GM23338 (cell line): Measurements from ENCODE around the gene SELENOS.

Experiments used
- CREB1 ChIP-seq: fragments of 250-450 bp; sonication (Bioruptor Pico); IDR thresholded peaks from 2 replicates; pipeline ENCODE4 v1.5.0; 2020; ENCODE audit warnings: low read depth, mild to moderate bottlenecking, moderate library complexity
- EZH2phosphoT487 ChIP-seq: fragments of 200-600 bp; sonication (generic); IDR thresholded peaks from one replicate; pipeline ENCODE4 v1.8.1; 2018; ENCODE audit warnings: antibody characterized with exemption; ENCODE audit not compliant: unreplicated experiment
- JUNB ChIP-seq: IDR thresholded peaks from one replicate; pipeline ENCODE4 v1.6.1; 2016; ENCODE audit warnings: antibody characterized with exemption; ENCODE audit not compliant: unreplicated experiment
- POLR2AphosphoS5 ChIP-seq: IDR thresholded peaks from 2 replicates; pipeline ENCODE4 v1.6.1; 2016; ENCODE audit warnings: antibody characterized with exemption, low read depth
- TF ChIP-seq, protein P1 (sequence below), 2 experiments: fragments of 200-600 bp in 1 of 2; sonication (generic) in 1 of 2; conservative IDR thresholded peaks; 2 replicates each; pipeline versions ENCODE4 v1.5.1 to v1.6.1; 2016 to 2017; ENCODE audit warnings: antibody characterized with exemption in 2 of 2, low read depth in 2 of 2, mild to moderate bottlenecking in 2 of 2, moderate library complexity in 1 of 2
- TF ChIP-seq, protein P2 (sequence below): IDR thresholded peaks from one replicate; pipeline ENCODE4 v1.6.1; 2018; ENCODE audit warnings: antibody characterized with exemption; ENCODE audit not compliant: unreplicated experiment
- TF ChIP-seq, protein P3 (sequence below): fragments of 250-450 bp; sonication (Bioruptor Pico); IDR thresholded peaks from 2 replicates; pipeline ENCODE4 v1.5.0; 2020; ENCODE audit warnings: mild to moderate bottlenecking, moderate library complexity

DNA sequence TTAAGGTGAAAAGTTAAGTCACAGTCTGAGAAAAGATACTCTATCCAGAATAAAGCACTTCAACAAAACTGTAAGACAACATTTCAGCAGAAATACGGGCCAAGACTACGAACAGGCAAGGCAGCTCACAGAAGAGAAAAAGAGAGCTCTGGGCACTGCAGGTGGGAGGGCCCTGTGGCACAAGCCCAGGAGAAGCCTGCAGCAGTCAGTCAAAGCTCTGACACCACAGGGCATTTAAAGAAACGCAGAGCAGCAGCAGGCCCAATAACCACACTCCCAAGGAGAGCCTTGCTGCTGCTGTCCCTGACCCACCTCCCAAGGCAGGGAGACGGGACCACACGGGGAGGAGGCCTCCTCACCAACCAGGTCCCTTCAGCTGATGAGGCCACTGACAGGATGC lies 44.6 kb downstream of the SELENOS start:
- TF ChIP-seq, protein P1, sequence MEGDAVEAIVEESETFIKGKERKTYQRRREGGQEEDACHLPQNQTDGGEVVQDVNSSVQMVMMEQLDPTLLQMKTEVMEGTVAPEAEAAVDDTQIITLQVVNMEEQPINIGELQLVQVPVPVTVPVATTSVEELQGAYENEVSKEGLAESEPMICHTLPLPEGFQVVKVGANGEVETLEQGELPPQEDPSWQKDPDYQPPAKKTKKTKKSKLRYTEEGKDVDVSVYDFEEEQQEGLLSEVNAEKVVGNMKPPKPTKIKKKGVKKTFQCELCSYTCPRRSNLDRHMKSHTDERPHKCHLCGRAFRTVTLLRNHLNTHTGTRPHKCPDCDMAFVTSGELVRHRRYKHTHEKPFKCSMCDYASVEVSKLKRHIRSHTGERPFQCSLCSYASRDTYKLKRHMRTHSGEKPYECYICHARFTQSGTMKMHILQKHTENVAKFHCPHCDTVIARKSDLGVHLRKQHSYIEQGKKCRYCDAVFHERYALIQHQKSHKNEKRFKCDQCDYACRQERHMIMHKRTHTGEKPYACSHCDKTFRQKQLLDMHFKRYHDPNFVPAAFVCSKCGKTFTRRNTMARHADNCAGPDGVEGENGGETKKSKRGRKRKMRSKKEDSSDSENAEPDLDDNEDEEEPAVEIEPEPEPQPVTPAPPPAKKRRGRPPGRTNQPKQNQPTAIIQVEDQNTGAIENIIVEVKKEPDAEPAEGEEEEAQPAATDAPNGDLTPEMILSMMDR (conservative IDR thresholded peaks at IDR 0.05; ENCODE audit: low read depth in 2 of 2): no peak
- no peak for TF ChIP-seq CREB1
- TF ChIP-seq, protein P2, sequence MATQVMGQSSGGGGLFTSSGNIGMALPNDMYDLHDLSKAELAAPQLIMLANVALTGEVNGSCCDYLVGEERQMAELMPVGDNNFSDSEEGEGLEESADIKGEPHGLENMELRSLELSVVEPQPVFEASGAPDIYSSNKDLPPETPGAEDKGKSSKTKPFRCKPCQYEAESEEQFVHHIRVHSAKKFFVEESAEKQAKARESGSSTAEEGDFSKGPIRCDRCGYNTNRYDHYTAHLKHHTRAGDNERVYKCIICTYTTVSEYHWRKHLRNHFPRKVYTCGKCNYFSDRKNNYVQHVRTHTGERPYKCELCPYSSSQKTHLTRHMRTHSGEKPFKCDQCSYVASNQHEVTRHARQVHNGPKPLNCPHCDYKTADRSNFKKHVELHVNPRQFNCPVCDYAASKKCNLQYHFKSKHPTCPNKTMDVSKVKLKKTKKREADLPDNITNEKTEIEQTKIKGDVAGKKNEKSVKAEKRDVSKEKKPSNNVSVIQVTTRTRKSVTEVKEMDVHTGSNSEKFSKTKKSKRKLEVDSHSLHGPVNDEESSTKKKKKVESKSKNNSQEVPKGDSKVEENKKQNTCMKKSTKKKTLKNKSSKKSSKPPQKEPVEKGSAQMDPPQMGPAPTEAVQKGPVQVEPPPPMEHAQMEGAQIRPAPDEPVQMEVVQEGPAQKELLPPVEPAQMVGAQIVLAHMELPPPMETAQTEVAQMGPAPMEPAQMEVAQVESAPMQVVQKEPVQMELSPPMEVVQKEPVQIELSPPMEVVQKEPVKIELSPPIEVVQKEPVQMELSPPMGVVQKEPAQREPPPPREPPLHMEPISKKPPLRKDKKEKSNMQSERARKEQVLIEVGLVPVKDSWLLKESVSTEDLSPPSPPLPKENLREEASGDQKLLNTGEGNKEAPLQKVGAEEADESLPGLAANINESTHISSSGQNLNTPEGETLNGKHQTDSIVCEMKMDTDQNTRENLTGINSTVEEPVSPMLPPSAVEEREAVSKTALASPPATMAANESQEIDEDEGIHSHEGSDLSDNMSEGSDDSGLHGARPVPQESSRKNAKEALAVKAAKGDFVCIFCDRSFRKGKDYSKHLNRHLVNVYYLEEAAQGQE: no peak
- no peak for TF ChIP-seq JUNB
- no peak for TF ChIP-seq POLR2AphosphoS5
- TF ChIP-seq EZH2phosphoT487: no peak
- TF ChIP-seq, protein P3, sequence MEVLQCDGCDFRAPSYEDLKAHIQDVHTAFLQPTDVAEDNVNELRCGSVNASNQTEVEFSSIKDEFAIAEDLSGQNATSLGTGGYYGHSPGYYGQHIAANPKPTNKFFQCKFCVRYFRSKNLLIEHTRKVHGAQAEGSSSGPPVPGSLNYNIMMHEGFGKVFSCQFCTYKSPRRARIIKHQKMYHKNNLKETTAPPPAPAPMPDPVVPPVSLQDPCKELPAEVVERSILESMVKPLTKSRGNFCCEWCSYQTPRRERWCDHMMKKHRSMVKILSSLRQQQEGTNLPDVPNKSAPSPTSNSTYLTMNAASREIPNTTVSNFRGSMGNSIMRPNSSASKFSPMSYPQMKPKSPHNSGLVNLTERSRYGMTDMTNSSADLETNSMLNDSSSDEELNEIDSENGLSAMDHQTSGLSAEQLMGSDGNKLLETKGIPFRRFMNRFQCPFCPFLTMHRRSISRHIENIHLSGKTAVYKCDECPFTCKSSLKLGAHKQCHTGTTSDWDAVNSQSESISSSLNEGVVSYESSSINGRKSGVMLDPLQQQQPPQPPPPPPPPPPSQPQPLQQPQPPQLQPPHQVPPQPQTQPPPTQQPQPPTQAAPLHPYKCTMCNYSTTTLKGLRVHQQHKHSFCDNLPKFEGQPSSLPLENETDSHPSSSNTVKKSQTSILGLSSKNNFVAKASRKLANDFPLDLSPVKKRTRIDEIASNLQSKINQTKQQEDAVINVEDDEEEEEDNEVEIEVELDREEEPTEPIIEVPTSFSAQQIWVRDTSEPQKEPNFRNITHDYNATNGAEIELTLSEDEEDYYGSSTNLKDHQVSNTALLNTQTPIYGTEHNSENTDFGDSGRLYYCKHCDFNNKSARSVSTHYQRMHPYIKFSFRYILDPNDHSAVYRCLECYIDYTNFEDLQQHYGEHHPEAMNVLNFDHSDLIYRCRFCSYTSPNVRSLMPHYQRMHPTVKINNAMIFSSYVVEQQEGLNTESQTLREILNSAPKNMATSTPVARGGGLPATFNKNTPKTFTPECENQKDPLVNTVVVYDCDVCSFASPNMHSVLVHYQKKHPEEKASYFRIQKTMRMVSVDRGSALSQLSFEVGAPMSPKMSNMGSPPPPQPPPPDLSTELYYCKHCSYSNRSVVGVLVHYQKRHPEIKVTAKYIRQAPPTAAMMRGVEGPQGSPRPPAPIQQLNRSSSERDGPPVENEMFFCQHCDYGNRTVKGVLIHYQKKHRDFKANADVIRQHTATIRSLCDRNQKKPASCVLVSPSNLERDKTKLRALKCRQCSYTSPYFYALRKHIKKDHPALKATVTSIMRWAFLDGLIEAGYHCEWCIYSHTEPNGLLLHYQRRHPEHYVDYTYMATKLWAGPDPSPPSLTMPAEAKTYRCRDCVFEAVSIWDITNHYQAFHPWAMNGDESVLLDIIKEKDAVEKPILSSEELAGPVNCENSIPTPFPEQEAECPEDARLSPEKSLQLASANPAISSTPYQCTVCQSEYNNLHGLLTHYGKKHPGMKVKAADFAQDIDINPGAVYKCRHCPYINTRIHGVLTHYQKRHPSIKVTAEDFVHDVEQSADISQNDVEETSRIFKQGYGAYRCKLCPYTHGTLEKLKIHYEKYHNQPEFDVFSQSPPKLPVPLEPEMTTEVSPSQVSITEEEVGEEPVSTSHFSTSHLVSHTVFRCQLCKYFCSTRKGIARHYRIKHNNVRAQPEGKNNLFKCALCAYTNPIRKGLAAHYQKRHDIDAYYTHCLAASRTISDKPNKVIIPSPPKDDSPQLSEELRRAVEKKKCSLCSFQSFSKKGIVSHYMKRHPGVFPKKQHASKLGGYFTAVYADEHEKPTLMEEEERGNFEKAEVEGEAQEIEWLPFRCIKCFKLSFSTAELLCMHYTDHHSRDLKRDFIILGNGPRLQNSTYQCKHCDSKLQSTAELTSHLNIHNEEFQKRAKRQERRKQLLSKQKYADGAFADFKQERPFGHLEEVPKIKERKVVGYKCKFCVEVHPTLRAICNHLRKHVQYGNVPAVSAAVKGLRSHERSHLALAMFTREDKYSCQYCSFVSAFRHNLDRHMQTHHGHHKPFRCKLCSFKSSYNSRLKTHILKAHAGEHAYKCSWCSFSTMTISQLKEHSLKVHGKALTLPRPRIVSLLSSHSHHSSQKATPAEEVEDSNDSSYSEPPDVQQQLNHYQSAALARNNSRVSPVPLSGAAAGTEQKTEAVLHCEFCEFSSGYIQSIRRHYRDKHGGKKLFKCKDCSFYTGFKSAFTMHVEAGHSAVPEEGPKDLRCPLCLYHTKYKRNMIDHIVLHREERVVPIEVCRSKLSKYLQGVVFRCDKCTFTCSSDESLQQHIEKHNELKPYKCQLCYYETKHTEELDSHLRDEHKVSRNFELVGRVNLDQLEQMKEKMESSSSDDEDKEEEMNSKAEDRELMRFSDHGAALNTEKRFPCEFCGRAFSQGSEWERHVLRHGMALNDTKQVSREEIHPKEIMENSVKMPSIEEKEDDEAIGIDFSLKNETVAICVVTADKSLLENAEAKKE (CRISPR knock-in tag): no peak
